Trophoblast cell (in vitro differentiated cells and primary cell): Measurements from ENCODE around the gene TTC39C.
"Not testable (repeated sequence)": the region's sequence is repeated elsewhere in the genome, so short reads cannot be mapped to it uniquely, and the experiment has no call there.

ENCODE experiments used
- DNase-seq, 2 donors: peaks; one replicate each; pipeline ENCODE4 v3.0.0-alpha.2; 2016
- H2AFZ ChIP-seq: 2 replicates; pipeline ENCODE4 v1.6.1; 2013; ENCODE audit warnings: low read length, moderate library complexity, mild to moderate bottlenecking; ENCODE audit not compliant: insufficient read depth, poor library complexity
- H2AK5ac ChIP-seq: 2 replicates; pipeline ENCODE4 v1.6.1; 2013; ENCODE audit warnings: mild to moderate bottlenecking, low read length
- H2BK120ac ChIP-seq: 2 replicates; pipeline ENCODE4 v1.6.1; 2013; ENCODE audit warnings: low read length, mild to moderate bottlenecking, moderate library complexity; ENCODE audit not compliant: insufficient read depth, poor library complexity
- H2BK12ac ChIP-seq: 2 replicates; pipeline ENCODE4 v1.6.1; 2013; ENCODE audit warnings: mild to moderate bottlenecking, low read length, moderate library complexity
- H2BK5ac ChIP-seq: 2 replicates; pipeline ENCODE4 v1.6.1; 2013; ENCODE audit warnings: low read length, low read depth, moderate library complexity, mild to moderate bottlenecking; ENCODE audit not compliant: poor library complexity
- H3K14ac ChIP-seq: 2 replicates; pipeline ENCODE4 v1.6.1; 2013; ENCODE audit warnings: mild to moderate bottlenecking, low read length
- H3K18ac ChIP-seq: 2 replicates; pipeline ENCODE4 v1.6.1; 2013; ENCODE audit warnings: mild to moderate bottlenecking, low read length
- H3K23ac ChIP-seq: 2 replicates; pipeline ENCODE4 v1.6.1; 2013; ENCODE audit warnings: low read length
- H3K27ac ChIP-seq: 2 replicates; pipeline ENCODE4 v1.5.1; 2013; ENCODE audit warnings: low read depth, mild to moderate bottlenecking, inconsistent platforms, low read length, moderate library complexity
- H3K27me3 ChIP-seq: 2 replicates; pipeline ENCODE4 v1.6.1; 2013; ENCODE audit warnings: inconsistent platforms, mild to moderate bottlenecking, low read length, moderate library complexity; ENCODE audit not compliant: insufficient read depth
- H3K36me3 ChIP-seq, 2 experiments: 1 replicate in 1 of 2; 2 replicates in 1 of 2; pipeline ENCODE4 v1.6.1; 2013; ENCODE audit warnings: low read length in 2 of 2, mild to moderate bottlenecking in 2 of 2, moderate library complexity in 1 of 2; ENCODE audit not compliant: insufficient read depth in 2 of 2, control insufficient read depth in 1 of 2
- H3K4ac ChIP-seq: 2 replicates; pipeline ENCODE4 v1.6.1; 2013; ENCODE audit warnings: low read depth, mild to moderate bottlenecking, low read length, moderate library complexity
- H3K4me1 ChIP-seq, 2 experiments: 1 replicate in 1 of 2; 2 replicates in 1 of 2; pipeline ENCODE4 v1.6.1; 2013; ENCODE audit warnings: low read length in 2 of 2, mild to moderate bottlenecking in 2 of 2, moderate library complexity in 1 of 2; ENCODE audit not compliant: insufficient read depth in 2 of 2, control insufficient read depth in 1 of 2
- H3K4me2 ChIP-seq: 2 replicates; pipeline ENCODE4 v1.6.1; 2013; ENCODE audit warnings: inconsistent platforms, mild to moderate bottlenecking, low read length, moderate library complexity
- H3K4me3 ChIP-seq: 2 replicates; pipeline ENCODE4 v1.5.1; 2013; ENCODE audit warnings: mild to moderate bottlenecking, low read depth, low read length, inconsistent platforms
- H3K79me1 ChIP-seq: one replicate; pipeline ENCODE4 v1.6.1; 2013; ENCODE audit warnings: low read length
- H3K79me2 ChIP-seq: 2 replicates; pipeline ENCODE4 v1.6.1; 2013; ENCODE audit warnings: low read length, mild to moderate bottlenecking; ENCODE audit not compliant: control insufficient read depth, insufficient read depth, poor library complexity
- H3K9ac ChIP-seq: 2 replicates; pipeline ENCODE4 v1.6.1; 2013; ENCODE audit warnings: mild to moderate bottlenecking, low read length
- H3K9me3 ChIP-seq: 2 replicates; pipeline ENCODE4 v1.6.1; 2013; ENCODE audit warnings: low read depth, mild to moderate bottlenecking, control low read depth, inconsistent platforms, low read length; ENCODE audit not compliant: insufficient read depth
- H4K12ac ChIP-seq: 2 replicates; pipeline ENCODE4 v1.6.1; 2013; ENCODE audit warnings: low read depth, mild to moderate bottlenecking, low read length, moderate library complexity
- H4K8ac ChIP-seq: 2 replicates; pipeline ENCODE4 v1.6.1; 2013; ENCODE audit warnings: low read depth, mild to moderate bottlenecking, low read length, moderate library complexity
- H4K91ac ChIP-seq: one replicate; pipeline ENCODE4 v1.6.1; 2013; ENCODE audit warnings: low read depth, mild to moderate bottlenecking, low read length, moderate library complexity
- WGBS: extraction: QIAGEN DNeasy Blood & Tissue Kit; methylation state at CpG from one replicate; pipeline ENCODE4 v1.1.7; 2013; ENCODE audit warnings: missing lambda C conversion rate; ENCODE audit not compliant: insufficient read length, insufficient coverage; ENCODE audit errors: extremely low coverage; 5-methylcytosine and 5-hydroxymethylcytosine counted together

Gene TTC39C

GRCh38 chr18:24149591-24149990 lies 135.0 kb downstream of the TTC39C start:
- H3K23ac ChIP-seq, H3K27me3 ChIP-seq, H3K9me3 ChIP-seq, H4K91ac ChIP-seq, H3K79me2 ChIP-seq, H3K36me3 ChIP-seq, H3K18ac ChIP-seq, H3K9ac ChIP-seq, H2AFZ ChIP-seq, H2BK120ac ChIP-seq, H4K12ac ChIP-seq, H3K4me2 ChIP-seq, H2BK12ac ChIP-seq, H3K4me3 ChIP-seq, H3K14ac ChIP-seq, H3K79me1 ChIP-seq, H2AK5ac ChIP-seq, H3K4me1 ChIP-seq, DNase-seq, H2BK5ac ChIP-seq, H3K4ac ChIP-seq, H3K27ac ChIP-seq, H4K8ac ChIP-seq: not testable (repeated sequence)
- WGBS: no CpG with 5 or more reads among the region's 28 CpGs

- no peaks in the 10 kb centered on the region for H3K79me1 ChIP-seq
These were observed 138.8 kb downstream of the TTC39C start for GRCh38 chr18:24153397-24153796.

GRCh38 chr18:24157855-24158254 lies 143.3 kb downstream of the TTC39C start:
- peaks cover 2 to 21% of the 10 kb centered on the region in 2 experiments for H3K36me3 ChIP-seq
- no peak overlapping the region for H3K14ac ChIP-seq
- no peak for DNase-seq
- WGBS: no CpG with 5 or more reads among the region's 3 CpGs
- no peak overlapping the region for H2BK120ac ChIP-seq
- no peak overlapping the region for H3K23ac ChIP-seq
- H3K4ac ChIP-seq: no peak overlapping the region
- H3K4me3 ChIP-seq: no peak overlapping the region
- no peaks in the 10 kb centered on the region for H3K4me1 ChIP-seq
- H2BK12ac ChIP-seq: no peak overlapping the region
- H3K18ac ChIP-seq: no peak overlapping the region
- H3K27ac ChIP-seq: no peak overlapping the region
- no peak overlapping the region for H2AK5ac ChIP-seq
- H3K9me3 ChIP-seq: no peaks in the 10 kb centered on the region
- no peak overlapping the region for H2AFZ ChIP-seq
- no peak overlapping the region for H4K8ac ChIP-seq
- no peak overlapping the region for H2BK5ac ChIP-seq
- H3K79me2 ChIP-seq: no peaks in the 10 kb centered on the region
- no peaks in the 10 kb centered on the region for H3K79me1 ChIP-seq
- H3K9ac ChIP-seq: no peak overlapping the region
- H3K27me3 ChIP-seq: no peaks in the 10 kb centered on the region
- H4K12ac ChIP-seq: no peak overlapping the region
- H4K91ac ChIP-seq: no peak overlapping the region
- H3K4me2 ChIP-seq: no peak overlapping the region

More at GRCh38 chr18:24153397-24153796, 138.8 kb downstream of the TTC39C start:
- Histone ChIP-seq H3K9ac (no peak overlapping the region), H4K12ac (no peak overlapping the region), H3K79me2 (no peaks in the 10 kb centered on the region), H2BK5ac (no peak overlapping the region), H3K23ac (no peak overlapping the region), H3K4ac (no peak overlapping the region), H3K27ac (no peak overlapping the region), H3K14ac (no peak overlapping the region), H3K27me3 (no peaks in the 10 kb centered on the region), H3K36me3 (peaks cover 9 to 14% of the 10 kb centered on the region in 2 experiments), H2BK12ac (no peak overlapping the region), H2AFZ (no peak overlapping the region), H3K4me2 (no peak overlapping the region), H4K8ac (no peak overlapping the region), H2BK120ac (no peak overlapping the region), H4K91ac (no peak overlapping the region), H3K18ac (no peak overlapping the region), H3K9me3 (no peaks in the 10 kb centered on the region), H2AK5ac (no peak overlapping the region), H3K4me3 (no peak overlapping the region), H3K4me1 (no peaks in the 10 kb centered on the region)
- no CpG with 5 or more reads among the region's 3 CpGs for WGBS
- no peak for DNase-seq

GRCh38 chr18:24160086-24160485 lies 145.5 kb downstream of the TTC39C start:
- H2BK120ac ChIP-seq: no peak overlapping the region
- H3K9me3 ChIP-seq: no peaks in the 10 kb centered on the region
- H3K36me3 ChIP-seq: peaks cover 2 to 18% of the 10 kb centered on the region in 2 experiments
- no peak overlapping the region for H4K8ac ChIP-seq
- no peaks in the 10 kb centered on the region for H3K27me3 ChIP-seq
- no peak overlapping the region for H3K14ac ChIP-seq
- no CpG with 5 or more reads among the region's 5 CpGs for WGBS
- H4K12ac ChIP-seq: no peak overlapping the region
- H4K91ac ChIP-seq: no peak overlapping the region
- no peaks in the 10 kb centered on the region for H3K79me2 ChIP-seq
- no peak for DNase-seq
- H2AK5ac ChIP-seq: no peak overlapping the region
- H3K4ac ChIP-seq: no peak overlapping the region
- H2BK5ac ChIP-seq: no peak overlapping the region
- H3K23ac ChIP-seq: no peak overlapping the region
- no peak overlapping the region for H2BK12ac ChIP-seq
- H3K4me1 ChIP-seq: peaks cover 2 to 4% of the 10 kb centered on the region in 2 experiments
- H3K9ac ChIP-seq: no peak overlapping the region
- no peak overlapping the region for H3K27ac ChIP-seq
- H3K4me2 ChIP-seq: no peak overlapping the region
- H3K18ac ChIP-seq: no peak overlapping the region
- H3K79me1 ChIP-seq: no peaks in the 10 kb centered on the region
- no peak overlapping the region for H2AFZ ChIP-seq
- H3K4me3 ChIP-seq: no peak overlapping the region
